ENCODE results near the gene GRIK4. TPM values are rescaled to one million over a fixed set of nuclear protein-coding genes. Genes with fewer than 3 reads are reported as not detected.
A peak's percentile ranks its signal among the peaks of the same experiment; 100 is the strongest.

Gene GRIK4
- total RNA-seq, 1 donor from 2014 or later = 4.3 TPM

DNA sequence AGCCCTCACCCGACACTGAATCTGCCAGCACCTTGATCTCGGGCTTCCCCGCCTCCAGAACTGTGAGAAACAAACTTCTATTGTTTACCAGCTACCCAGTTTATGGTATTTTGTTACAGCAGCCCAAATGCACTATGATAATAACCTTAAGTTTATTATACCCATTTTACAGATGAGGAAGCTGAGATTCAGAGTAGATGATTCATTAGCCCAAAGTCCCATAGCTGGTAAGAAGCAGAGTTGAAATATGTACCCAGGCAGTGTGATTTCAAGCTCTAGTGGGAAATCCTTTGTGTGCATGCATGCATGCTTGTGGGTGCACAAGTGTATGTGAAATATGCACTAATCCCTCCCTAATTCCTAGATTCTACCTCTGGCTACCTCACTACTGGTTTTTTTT, 7.9 kb downstream of the GRIK4 start:
- Histone ChIP-seq H3K36me3 (no peaks in the 10 kb centered on the region), H3K4me1 (peaks cover 4% of the 10 kb centered on the region), H3K9me3 (no peaks in the 10 kb centered on the region), H3K4me3 (no peak overlapping the region), H3K27ac (no peak overlapping the region), H3K27me3 (peaks cover 17% of the 10 kb centered on the region)
- TF ChIP-seq, protein P1, sequence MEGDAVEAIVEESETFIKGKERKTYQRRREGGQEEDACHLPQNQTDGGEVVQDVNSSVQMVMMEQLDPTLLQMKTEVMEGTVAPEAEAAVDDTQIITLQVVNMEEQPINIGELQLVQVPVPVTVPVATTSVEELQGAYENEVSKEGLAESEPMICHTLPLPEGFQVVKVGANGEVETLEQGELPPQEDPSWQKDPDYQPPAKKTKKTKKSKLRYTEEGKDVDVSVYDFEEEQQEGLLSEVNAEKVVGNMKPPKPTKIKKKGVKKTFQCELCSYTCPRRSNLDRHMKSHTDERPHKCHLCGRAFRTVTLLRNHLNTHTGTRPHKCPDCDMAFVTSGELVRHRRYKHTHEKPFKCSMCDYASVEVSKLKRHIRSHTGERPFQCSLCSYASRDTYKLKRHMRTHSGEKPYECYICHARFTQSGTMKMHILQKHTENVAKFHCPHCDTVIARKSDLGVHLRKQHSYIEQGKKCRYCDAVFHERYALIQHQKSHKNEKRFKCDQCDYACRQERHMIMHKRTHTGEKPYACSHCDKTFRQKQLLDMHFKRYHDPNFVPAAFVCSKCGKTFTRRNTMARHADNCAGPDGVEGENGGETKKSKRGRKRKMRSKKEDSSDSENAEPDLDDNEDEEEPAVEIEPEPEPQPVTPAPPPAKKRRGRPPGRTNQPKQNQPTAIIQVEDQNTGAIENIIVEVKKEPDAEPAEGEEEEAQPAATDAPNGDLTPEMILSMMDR (IDR thresholded peaks at IDR 0.05) = no peak
- DNase-seq (no peak), ATAC-seq (no peak)
- intact Hi-C loops (cut with DNase I) = no loop called here

DNA sequence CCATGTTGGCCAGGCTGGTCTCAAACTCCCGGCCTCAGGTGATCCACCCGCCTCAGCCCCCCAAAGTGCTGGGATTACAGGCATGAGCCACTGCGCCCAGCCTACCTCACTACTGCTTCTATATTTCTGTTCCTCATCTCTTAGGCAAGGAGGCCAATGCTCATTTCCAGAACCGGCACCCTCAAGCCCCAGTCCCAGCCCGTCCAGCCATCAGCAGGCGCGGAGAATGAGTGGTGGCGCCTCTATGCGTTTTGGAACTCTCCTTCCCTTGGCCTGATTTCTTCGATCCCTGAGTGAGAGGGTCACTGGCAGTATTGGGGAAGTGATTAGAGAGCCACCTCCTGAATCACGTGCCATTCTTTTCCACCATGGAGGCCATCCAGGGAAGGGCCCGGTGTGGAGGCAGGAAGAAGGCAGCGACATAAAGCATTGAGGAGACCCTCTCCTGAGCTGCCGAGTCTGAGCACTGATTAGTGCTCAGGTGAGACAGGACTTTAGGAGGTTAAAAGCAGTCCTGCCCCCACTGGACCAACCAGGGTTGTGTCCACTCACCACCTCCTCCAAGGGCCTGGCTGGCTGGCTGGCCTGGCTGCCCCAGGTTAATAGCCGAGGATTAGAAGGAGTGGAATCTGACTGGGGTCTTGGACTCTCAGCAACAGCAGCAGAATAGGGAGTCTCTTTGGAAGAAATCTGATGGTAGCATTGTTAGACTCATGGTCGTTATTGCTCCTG, 8.7 kb downstream of the GRIK4 start:
- H3K9me3 ChIP-seq = no peaks in the 10 kb centered on the region
- H3K27me3 ChIP-seq = peaks cover 22% of the 10 kb centered on the region
- no peak overlapping the region for H3K4me3 ChIP-seq
- ATAC-seq (no peak), DNase-seq (peak; percentile 56)
- TF ChIP-seq, protein P1 (IDR thresholded peaks at IDR 0.05) = no peak
- peaks cover 4% of the 10 kb centered on the region for H3K4me1 ChIP-seq
- intact Hi-C loops (cut with DNase I) = no loop called here
- no peak overlapping the region for H3K27ac ChIP-seq
- no peaks in the 10 kb centered on the region for H3K36me3 ChIP-seq

DNA sequence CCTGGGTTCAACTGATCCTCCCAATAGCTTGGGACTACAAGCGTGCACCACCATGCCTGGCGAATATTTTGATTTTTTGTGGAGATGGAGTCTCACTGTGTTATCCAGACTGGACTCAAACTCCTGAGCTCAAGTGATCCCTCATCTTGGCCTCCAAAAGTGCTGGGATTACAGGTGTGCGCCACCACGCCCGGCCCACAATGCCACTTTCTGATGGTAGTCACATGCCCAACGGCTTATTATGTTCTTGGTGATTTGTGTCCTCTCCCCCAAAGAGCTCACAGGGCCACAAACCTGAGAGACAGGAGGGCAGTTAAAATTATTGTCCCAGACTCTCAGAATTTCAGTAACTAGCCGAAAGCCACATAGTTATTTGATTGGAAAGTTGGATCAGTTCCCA, 9.6 kb downstream of the GRIK4 start:
- no peaks in the 10 kb centered on the region for H3K36me3 ChIP-seq
- H3K4me1 ChIP-seq = peaks cover 4% of the 10 kb centered on the region
- intact Hi-C loops (cut with DNase I) = no loop called here
- H3K9me3 ChIP-seq = no peaks in the 10 kb centered on the region
- ATAC-seq (no peak), DNase-seq (peak; percentile 26)
- H3K27me3 ChIP-seq = peaks cover 22% of the 10 kb centered on the region
- TF ChIP-seq, protein P1 (IDR thresholded peaks at IDR 0.05) = no peak
- H3K4me3 ChIP-seq = no peak overlapping the region
- H3K27ac ChIP-seq = no peak overlapping the region

DNA sequence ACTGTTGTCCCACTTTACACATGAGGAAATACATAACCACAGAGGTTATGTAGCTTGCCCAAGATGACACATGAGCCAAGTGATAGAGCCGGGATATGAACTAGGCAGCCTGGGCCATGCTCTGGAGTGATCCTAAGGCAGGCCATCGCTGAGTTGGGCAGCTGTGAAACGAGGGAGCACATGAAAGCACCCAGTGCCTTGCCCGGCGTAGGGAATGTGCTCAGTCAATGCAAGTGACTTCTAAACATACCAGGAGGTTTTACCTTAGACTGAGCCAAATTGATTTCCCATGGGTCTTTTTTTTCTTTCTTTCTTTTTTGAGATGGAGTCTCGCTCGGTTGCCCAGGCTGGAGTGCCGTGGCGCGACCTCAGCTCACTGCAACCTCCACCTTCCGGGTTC, 10.5 kb downstream of the GRIK4 start:
- no peak overlapping the region for H3K27ac ChIP-seq
- H3K27me3 ChIP-seq = peaks cover 16% of the 10 kb centered on the region
- H3K9me3 ChIP-seq = no peaks in the 10 kb centered on the region
- TF ChIP-seq, protein P1 (IDR thresholded peaks at IDR 0.05) = no peak
- intact Hi-C loops (cut with DNase I) = no loop called here
- no peak for ATAC-seq
- no peaks in the 10 kb centered on the region for H3K36me3 ChIP-seq
- no peak for DNase-seq
- peaks cover 3% of the 10 kb centered on the region for H3K4me1 ChIP-seq
- H3K4me3 ChIP-seq = no peak overlapping the region

DNA sequence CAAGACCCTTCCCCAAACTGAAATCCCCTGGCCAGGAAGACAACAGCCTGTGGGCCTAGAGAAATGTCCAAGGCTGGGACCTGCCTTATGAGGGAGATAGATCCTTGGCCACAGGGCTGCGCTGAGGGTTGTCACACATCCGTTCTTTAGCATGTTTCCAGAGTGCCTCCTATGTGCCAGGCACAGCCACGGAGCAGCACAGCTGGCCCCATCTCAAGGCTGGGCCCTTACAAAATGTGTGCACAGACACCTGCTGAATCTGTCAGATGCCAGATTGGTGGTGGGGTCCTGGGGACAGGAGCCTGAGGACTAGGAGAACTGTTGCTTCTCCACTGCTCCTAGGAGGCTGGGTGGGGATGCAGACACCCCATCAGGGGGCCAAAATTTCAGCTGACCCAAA, 11.2 kb downstream of the GRIK4 start:
- Histone ChIP-seq H3K9me3 (no peaks in the 10 kb centered on the region), H3K27ac (no peak overlapping the region), H3K27me3 (peaks cover 11% of the 10 kb centered on the region), H3K4me1 (no peaks in the 10 kb centered on the region), H3K4me3 (no peak overlapping the region), H3K36me3 (no peaks in the 10 kb centered on the region)
- ATAC-seq (no peak), DNase-seq (peak; percentile 52)
- intact Hi-C loops (cut with DNase I) = no loop called here
- TF ChIP-seq, protein P1 (IDR thresholded peaks at IDR 0.05) = no peak

All from upper lobe of right lung (tissue), 1 donor.